Mucosa of descending colon (tissue), 3 donors: Measurements from ENCODE around the gene LEFTY2. TPM values are rescaled to one million over a fixed set of nuclear protein-coding genes. Genes with fewer than 3 reads are reported as not detected.
"Not testable (repeated sequence)": the region's sequence is repeated elsewhere in the genome, so short reads cannot be mapped to it uniquely, and the experiment has no call there.

Experiments
- ATAC-seq: fragments of 200-7000 bp; cut with Tn5 transposase; one replicate; pipeline ENCODE4 v1.9.1; 2020; ENCODE audit warnings: mild to moderate bottlenecking, moderate library complexity
- DNase-seq, 3 donors: peaks; one replicate each; pipeline ENCODE4 v3.0.0-alpha.2; 2020
- H3K36me3 ChIP-seq: fragments of 200-600 bp; one replicate; pipeline ENCODE4 v1.8.0; 2021; ENCODE audit warnings: low read depth, mild to moderate bottlenecking
- H3K4me1 ChIP-seq: fragments of 200-600 bp; one replicate; pipeline ENCODE4 v1.8.0; 2021; ENCODE audit warnings: low read depth, mild to moderate bottlenecking
- H3K4me3 ChIP-seq: fragments of 200-600 bp; one replicate; pipeline ENCODE4 v1.8.0; 2021; ENCODE audit warnings: mild to moderate bottlenecking
- H3K9me3 ChIP-seq: fragments of 200-600 bp; one replicate; pipeline ENCODE4 v1.8.0; 2021; ENCODE audit warnings: mild to moderate bottlenecking
- CTCF ChIP-seq: fragments of 200-600 bp; IDR thresholded peaks from one replicate; pipeline ENCODE4 v1.8.0; 2022; ENCODE audit warnings: antibody characterized with exemption, mild to moderate bottlenecking
- intact Hi-C, 2 donors: fragments of 100-400 bp; cut with DNase I in 1 of 2; cut with micrococcal nuclease in 1 of 2; formaldehyde crosslinking; loops; one replicate each; pipeline versions ENCODE4 v1.11.0 to v1.11.1; 2022; cut with DNase I, micrococcal nuclease
- total RNA-seq, 3 donors: library from RNA; stranded (reverse); fragmentation: NEBNext Ultra II Directional in 2 of 3; extraction: Animal tissue kit (Norgen Biotek cat#: 25700) in 2 of 3; gene quantifications; one replicate each; pipeline versions ENCODE4 v1.2.1 to v1.2.4, GENCODE V29; 2021 to 2023
- donor health status: DM: no; HTN: no; CAD: no; lungs with moderate emphysema.
- donor health status: DM: no; HTN: no; CAD: no.
- donor health status: DM: no; HTN: yes; CAD: no.

The LEFTY2 gene
- total RNA-seq, 3 donors from 2014 or later, result 0.32 to 0.77 (median 0.35) TPM

GRCh38 chr1:225972344-225973152, 31.5 kb upstream of the LEFTY2 start:
- H3K4me3 ChIP-seq, result no peak overlapping the region
- ATAC-seq (no peak), DNase-seq (no peak)
- no peaks in the 10 kb centered on the region for H3K9me3 ChIP-seq
- H3K36me3 ChIP-seq, result no peaks in the 10 kb centered on the region
- H3K4me1 ChIP-seq, result no peaks in the 10 kb centered on the region
- intact Hi-C loops, result loop anchor here (10.0 kb wide), 2 partner anchors 498 to 648 kb away; no protein-coding TSS in a partner anchor
- no peak for TF ChIP-seq CTCF

GRCh38 chr1:225970592-225971157, 29.7 kb upstream of the LEFTY2 start:
- H3K36me3 ChIP-seq, DNase-seq, H3K9me3 ChIP-seq, H3K4me3 ChIP-seq, ATAC-seq, H3K4me1 ChIP-seq: not testable (repeated sequence)
- intact Hi-C loops, result loop anchor here (10.0 kb wide), 2 partner anchors 496 to 646 kb away; no protein-coding TSS in a partner anchor

GRCh38 chr1:225969751-225970150, 28.7 kb upstream of the LEFTY2 start:
- DNase-seq, H3K9me3 ChIP-seq, H3K4me1 ChIP-seq, H3K4me3 ChIP-seq, ATAC-seq, H3K36me3 ChIP-seq: not testable (repeated sequence)
- intact Hi-C loops, result loop anchor here (10.0 kb wide), 2 partner anchors 495 to 645 kb away; no protein-coding TSS in a partner anchor

GRCh38 chr1:225965231-225965630, 24.2 kb upstream of the LEFTY2 start:
- no peak for ATAC-seq
- H3K9me3 ChIP-seq, result no peaks in the 10 kb centered on the region
- H3K4me3 ChIP-seq, result no peak overlapping the region
- no peak for DNase-seq
- no peak for TF ChIP-seq CTCF
- no peaks in the 10 kb centered on the region for H3K4me1 ChIP-seq
- no peaks in the 10 kb centered on the region for H3K36me3 ChIP-seq
- intact Hi-C loops, result no loop called here

GRCh38 chr1:225963735-225964530, 22.9 kb upstream of the LEFTY2 start:
- ATAC-seq (no peak), DNase-seq (no peak)
- Histone ChIP-seq H3K4me3 (no peak overlapping the region), H3K9me3 (no peaks in the 10 kb centered on the region), H3K4me1 (no peaks in the 10 kb centered on the region), H3K36me3 (no peaks in the 10 kb centered on the region)
- no peak for TF ChIP-seq CTCF
- intact Hi-C loops, result no loop called here

GRCh38 chr1:225962440-225962975, 21.5 kb upstream of the LEFTY2 start:
- DNase-seq (peak in 2 of 3 donors; percentile 84 to 86), ATAC-seq (peak; percentile 91)
- H3K4me3 ChIP-seq, result no peak overlapping the region
- H3K36me3 ChIP-seq, result no peaks in the 10 kb centered on the region
- H3K4me1 ChIP-seq, result no peaks in the 10 kb centered on the region
- H3K9me3 ChIP-seq, result no peaks in the 10 kb centered on the region
- intact Hi-C loops, result no loop called here
- TF ChIP-seq CTCF, result peak; percentile 64
